Mesenchymal stem cell (in vitro differentiated cells and primary cell): Measurements from ENCODE around the gene CCDC50.

Experiments
- DNase-seq: peaks from one replicate; pipeline ENCODE4 v3.0.0-alpha.2; 2013
- H2AFZ ChIP-seq: one replicate; pipeline ENCODE4 v1.6.1; 2013; ENCODE audit warnings: low read depth, mild to moderate bottlenecking, control low read depth, inconsistent platforms, low read length, moderate library complexity
- H2AK5ac ChIP-seq: 2 replicates; pipeline ENCODE4 v1.6.1; 2013; ENCODE audit warnings: low read length, moderate library complexity, mild to moderate bottlenecking, inconsistent platforms; ENCODE audit not compliant: severe bottlenecking
- H2BK120ac ChIP-seq: one replicate; pipeline ENCODE4 v1.6.1; 2013; ENCODE audit warnings: low read depth, mild to moderate bottlenecking, inconsistent platforms, low read length, moderate library complexity
- H2BK12ac ChIP-seq, 2 experiments: one replicate each; pipeline ENCODE4 v1.6.1; 2013; ENCODE audit warnings: inconsistent platforms in 2 of 2, low read length in 2 of 2, mild to moderate bottlenecking in 2 of 2, moderate library complexity in 2 of 2, control low read depth in 1 of 2
- H2BK15ac ChIP-seq: one replicate; pipeline ENCODE4 v1.6.1; 2013; ENCODE audit warnings: mild to moderate bottlenecking, low read depth, inconsistent platforms; ENCODE audit not compliant: poor library complexity, severe bottlenecking
- H2BK5ac ChIP-seq: 2 replicates; pipeline ENCODE4 v1.6.1; 2013; ENCODE audit warnings: low read depth, mild to moderate bottlenecking, low read length, control low read depth, inconsistent platforms; ENCODE audit not compliant: poor library complexity, severe bottlenecking
- H3K14ac ChIP-seq, 2 experiments: one replicate each; pipeline ENCODE4 v1.6.1; 2013; ENCODE audit warnings: inconsistent platforms in 2 of 2, low read length in 2 of 2, control low read depth in 1 of 2, mild to moderate bottlenecking in 1 of 2, moderate library complexity in 1 of 2
- H3K18ac ChIP-seq, 2 experiments: one replicate each; pipeline ENCODE4 v1.6.1; 2013; ENCODE audit warnings: inconsistent platforms in 2 of 2, low read length in 2 of 2, control low read depth in 1 of 2, low read depth in 1 of 2, mild to moderate bottlenecking in 1 of 2
- H3K23ac ChIP-seq, 2 experiments: one replicate each; pipeline ENCODE4 v1.6.1; 2013; ENCODE audit warnings: inconsistent platforms in 2 of 2, low read length in 2 of 2, mild to moderate bottlenecking in 2 of 2, moderate library complexity in 2 of 2, control low read depth in 1 of 2
- H3K27ac ChIP-seq: 2 replicates; pipeline ENCODE4 v1.5.1; 2013; ENCODE audit warnings: mild to moderate bottlenecking, moderate library complexity, low read length, control low read depth, inconsistent platforms; ENCODE audit not compliant: poor library complexity, severe bottlenecking
- H3K27me3 ChIP-seq, 2 experiments: 2 replicates each; pipeline versions ENCODE4 v1.6.1 to v1.7.0; 2013; ENCODE audit warnings: low read length in 2 of 2, mild to moderate bottlenecking in 2 of 2, moderate library complexity in 2 of 2, control low read depth in 1 of 2, inconsistent platforms in 1 of 2; ENCODE audit not compliant: control insufficient read depth in 1 of 2, insufficient read depth in 1 of 2
- H3K36me3 ChIP-seq, 2 experiments: 2 replicates each; pipeline versions ENCODE4 v1.6.1 to v1.7.0; 2013; ENCODE audit warnings: low read length in 2 of 2, control low read depth in 1 of 2, inconsistent platforms in 1 of 2, low read depth in 1 of 2, mild to moderate bottlenecking in 1 of 2; ENCODE audit not compliant: insufficient read depth in 2 of 2, control insufficient read depth in 1 of 2
- H3K4ac ChIP-seq, 2 experiments: one replicate each; pipeline ENCODE4 v1.6.1; 2013; ENCODE audit warnings: inconsistent platforms in 2 of 2, low read length in 2 of 2, mild to moderate bottlenecking in 2 of 2, moderate library complexity in 2 of 2, control low read depth in 1 of 2, low read depth in 1 of 2
- H3K4me1 ChIP-seq: 2 replicates; pipeline ENCODE4 v1.6.1; 2013; ENCODE audit warnings: low read depth, low read length, control low read depth; ENCODE audit not compliant: control insufficient read depth, insufficient read depth
- H3K4me2 ChIP-seq: 2 replicates; pipeline ENCODE4 v1.6.1; 2013; ENCODE audit warnings: low read length, mild to moderate bottlenecking, inconsistent platforms; ENCODE audit not compliant: poor library complexity, severe bottlenecking
- H3K4me3 ChIP-seq, 2 experiments: 2 replicates each; pipeline versions ENCODE4 v1.5.1 to v1.7.0; 2013; ENCODE audit warnings: low read length in 2 of 2, mild to moderate bottlenecking in 2 of 2, control low read depth in 1 of 2, low read depth in 1 of 2; ENCODE audit not compliant: insufficient read depth in 1 of 2
- H3K79me1 ChIP-seq: replicated peaks from 2 replicates; pipeline ENCODE4 v1.6.1; 2013; ENCODE audit warnings: mild to moderate bottlenecking, control low read depth, low read length, inconsistent platforms; ENCODE audit not compliant: poor library complexity, severe bottlenecking
- H3K9ac ChIP-seq: 2 replicates; pipeline ENCODE4 v1.7.0; 2013; ENCODE audit warnings: mild to moderate bottlenecking, low read length, moderate library complexity
- H3K9me3 ChIP-seq: 2 replicates; pipeline ENCODE4 v1.7.0; 2013; ENCODE audit warnings: mild to moderate bottlenecking, low read length; ENCODE audit not compliant: control insufficient read depth
- H4K8ac ChIP-seq: one replicate; pipeline ENCODE4 v1.6.1; 2013; ENCODE audit warnings: inconsistent platforms, mild to moderate bottlenecking, low read length, moderate library complexity
- H4K91ac ChIP-seq: one replicate; pipeline ENCODE4 v1.6.1; 2013; ENCODE audit warnings: mild to moderate bottlenecking, low read length, inconsistent platforms
- WGBS: methylation state at CpG from one replicate; pipeline ENCODE4 v1.1.7; 2013; ENCODE audit warnings: mixed read lengths; 5-methylcytosine and 5-hydroxymethylcytosine counted together

CCDC50 gene

DNA sequence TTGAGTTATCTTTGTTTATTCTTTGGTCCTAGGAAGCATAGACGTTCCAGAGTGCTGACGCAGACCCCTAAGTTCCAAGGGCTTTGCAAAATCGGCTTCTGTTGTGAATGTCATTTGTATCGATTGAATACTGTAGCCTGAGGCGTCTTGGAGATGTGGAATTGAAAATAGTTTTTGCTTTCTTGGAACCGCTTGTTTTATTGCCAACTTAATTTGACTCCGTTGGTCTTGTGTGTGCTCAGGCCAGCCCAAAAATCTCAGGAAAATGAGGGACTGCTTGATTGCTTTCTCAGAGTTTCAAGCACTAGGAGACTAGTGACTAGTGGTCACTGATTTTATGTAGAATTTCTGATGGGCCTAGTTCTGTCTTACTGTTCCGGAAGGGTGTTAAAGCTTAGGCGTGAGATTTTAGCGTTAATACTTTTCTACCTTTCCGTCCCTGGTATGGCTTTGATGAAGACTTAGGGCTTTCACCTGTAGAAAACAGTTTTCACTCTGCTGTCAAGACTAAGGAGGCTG lies 1.4 kb downstream of the CCDC50 start:
- Histone ChIP-seq H2BK15ac (no peak overlapping the region), H3K79me1 (no peaks in the 10 kb centered on the region), H4K8ac (no peak overlapping the region), H3K36me3 (no peaks in the 10 kb centered on the region), H2AFZ (no peak overlapping the region), H3K27me3 (no peaks in the 10 kb centered on the region), H3K27ac (peak overlapping the region; percentile 81), H4K91ac (no peak overlapping the region), H3K4ac (peak overlapping the region in 1 of 2 experiments; percentile 73), H2BK5ac (peak overlapping the region; percentile 96), H2AK5ac (peak overlapping the region; percentile 72), H3K23ac (no peak overlapping the region), H3K4me3 (peak overlapping the region; percentile 90 to 91), H2BK120ac (no peak overlapping the region), H3K18ac (peak overlapping the region; percentile 52 to 98), H3K9ac (peak overlapping the region; percentile 96), H3K4me1 (no peaks in the 10 kb centered on the region), H3K9me3 (no peaks in the 10 kb centered on the region), H2BK12ac (no peak overlapping the region), H3K4me2 (peak overlapping the region; percentile 71), H3K14ac (no peak overlapping the region)
- 13% methylated on average over 11 of the region's 11 CpGs for WGBS
- peak; percentile 94 for DNase-seq

DNA sequence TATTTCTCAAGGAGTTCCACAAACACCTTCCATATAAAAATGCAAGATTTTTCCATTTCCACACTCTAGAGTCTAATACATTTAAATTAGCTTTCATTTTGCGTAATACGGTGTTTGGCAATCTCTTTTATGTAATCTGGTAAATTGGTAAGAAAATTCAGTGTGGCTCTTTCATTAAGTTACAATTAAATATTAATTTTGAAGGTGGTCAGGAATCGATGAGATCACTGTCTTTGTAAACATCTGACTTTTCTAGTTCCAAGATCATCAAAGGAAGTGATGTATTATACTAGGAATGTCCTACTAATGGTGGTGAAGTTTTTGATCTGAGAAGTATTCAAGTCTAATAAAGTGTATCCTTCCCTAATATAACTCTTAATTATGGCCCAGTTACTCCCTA lies 2.2 kb downstream of the CCDC50 start:
- H2BK5ac ChIP-seq = no peak overlapping the region
- H3K9ac ChIP-seq = peak overlapping the region; percentile 96
- H4K8ac ChIP-seq = no peak overlapping the region
- no peaks in the 10 kb centered on the region for H3K4me1 ChIP-seq
- H3K14ac ChIP-seq = no peak overlapping the region
- peak overlapping the region in 1 of 2 experiments; percentile 90 for H3K4me3 ChIP-seq
- H3K23ac ChIP-seq = no peak overlapping the region
- no peak overlapping the region for H2BK15ac ChIP-seq
- 60% methylated on average over 3 of the region's 3 CpGs for WGBS
- H3K79me1 ChIP-seq = no peaks in the 10 kb centered on the region
- peak; percentile 74 for DNase-seq
- H3K4ac ChIP-seq = no peak overlapping the region
- H3K18ac ChIP-seq = no peak overlapping the region
- no peak overlapping the region for H2AFZ ChIP-seq
- no peak overlapping the region for H2AK5ac ChIP-seq
- H3K36me3 ChIP-seq = no peaks in the 10 kb centered on the region
- H4K91ac ChIP-seq = no peak overlapping the region
- H3K9me3 ChIP-seq = no peaks in the 10 kb centered on the region
- no peak overlapping the region for H2BK12ac ChIP-seq
- no peaks in the 10 kb centered on the region for H3K27me3 ChIP-seq
- no peak overlapping the region for H2BK120ac ChIP-seq
- peak overlapping the region; percentile 81 for H3K27ac ChIP-seq
- H3K4me2 ChIP-seq = no peak overlapping the region

DNA sequence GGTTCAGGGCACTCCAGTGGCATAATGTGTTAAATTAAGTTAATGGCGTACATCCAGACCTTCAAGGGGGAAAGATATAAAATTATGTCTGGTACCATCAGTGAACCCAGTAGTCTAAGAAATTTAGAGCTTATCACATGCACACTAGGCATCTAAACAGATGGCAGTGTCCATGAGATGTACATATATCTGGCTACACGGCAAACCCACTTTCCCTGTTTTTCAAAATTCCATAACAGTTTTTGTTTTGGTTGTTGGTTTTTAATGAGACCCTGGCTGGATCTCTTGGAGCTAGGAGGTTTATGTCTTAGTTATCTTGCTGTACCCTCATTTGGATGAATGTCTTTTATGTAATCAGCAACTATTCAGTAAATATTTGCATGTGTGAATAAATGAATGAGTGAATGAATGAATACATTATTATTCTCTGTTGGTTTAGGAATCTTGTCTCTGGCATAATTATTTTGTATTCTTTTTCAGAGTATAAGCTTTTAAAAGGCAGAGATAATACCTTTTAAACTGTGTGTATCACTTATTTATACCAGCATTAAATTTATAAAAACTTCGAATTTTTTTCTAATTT lies 4.2 kb downstream of the CCDC50 start:
- H3K36me3 ChIP-seq = no peaks in the 10 kb centered on the region
- H3K23ac ChIP-seq = no peak overlapping the region
- H2BK15ac ChIP-seq = no peak overlapping the region
- H2BK12ac ChIP-seq = no peak overlapping the region
- H3K9me3 ChIP-seq = no peaks in the 10 kb centered on the region
- H3K18ac ChIP-seq = no peak overlapping the region
- no peak overlapping the region for H3K27ac ChIP-seq
- WGBS = 88% methylated on average over 1 of the region's 3 CpGs
- DNase-seq = peak; percentile 0
- H2AFZ ChIP-seq = no peak overlapping the region
- no peaks in the 10 kb centered on the region for H3K4me1 ChIP-seq
- no peak overlapping the region for H3K4ac ChIP-seq
- H4K8ac ChIP-seq = no peak overlapping the region
- peak overlapping the region; percentile 96 for H3K9ac ChIP-seq
- no peak overlapping the region for H2AK5ac ChIP-seq
- H3K27me3 ChIP-seq = no peaks in the 10 kb centered on the region
- no peak overlapping the region for H3K14ac ChIP-seq
- no peak overlapping the region for H4K91ac ChIP-seq
- no peak overlapping the region for H3K4me2 ChIP-seq
- no peaks in the 10 kb centered on the region for H3K79me1 ChIP-seq
- no peak overlapping the region for H2BK120ac ChIP-seq
- H3K4me3 ChIP-seq = peak overlapping the region in 1 of 2 experiments; percentile 90
- H2BK5ac ChIP-seq = no peak overlapping the region

DNA sequence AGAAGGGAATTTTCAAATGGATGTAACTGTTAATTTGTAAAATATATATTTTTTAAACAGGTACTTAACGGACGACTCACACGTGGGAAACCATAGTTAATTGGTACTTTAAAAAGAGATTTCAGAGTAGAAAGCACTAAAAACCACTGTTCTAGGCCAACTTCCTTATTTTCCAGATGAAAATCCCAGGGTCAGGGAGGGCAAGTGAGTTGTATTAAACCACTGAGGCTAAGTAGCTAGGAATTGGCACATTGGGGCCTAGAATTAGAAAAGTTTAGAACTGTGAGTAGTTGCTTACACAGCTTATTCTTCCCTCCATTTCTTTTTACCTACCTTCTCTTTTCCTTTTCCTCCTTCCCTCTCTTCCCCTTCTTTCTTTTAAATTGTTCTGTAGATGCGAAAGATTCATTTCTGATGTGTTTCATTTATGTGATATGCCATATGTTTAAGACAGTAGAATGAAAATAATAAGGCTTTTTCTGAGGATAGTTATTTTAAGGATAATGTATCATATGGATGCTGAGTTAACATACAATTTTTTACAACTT lies 5.2 kb downstream of the CCDC50 start:
- no peak overlapping the region for H3K4me2 ChIP-seq
- no peaks in the 10 kb centered on the region for H3K36me3 ChIP-seq
- H4K8ac ChIP-seq = no peak overlapping the region
- H4K91ac ChIP-seq = no peak overlapping the region
- no peak overlapping the region for H3K4ac ChIP-seq
- H3K27ac ChIP-seq = no peak overlapping the region
- H3K18ac ChIP-seq = no peak overlapping the region
- no peaks in the 10 kb centered on the region for H3K9me3 ChIP-seq
- no peak overlapping the region for H2BK5ac ChIP-seq
- H2BK120ac ChIP-seq = no peak overlapping the region
- no peak overlapping the region for H3K14ac ChIP-seq
- H2AK5ac ChIP-seq = no peak overlapping the region
- H3K27me3 ChIP-seq = no peaks in the 10 kb centered on the region
- H3K4me1 ChIP-seq = no peaks in the 10 kb centered on the region
- no peak overlapping the region for H3K4me3 ChIP-seq
- no peak overlapping the region for H3K23ac ChIP-seq
- H2BK15ac ChIP-seq = no peak overlapping the region
- DNase-seq = peak; percentile 2
- H2BK12ac ChIP-seq = no peak overlapping the region
- no peak overlapping the region for H2AFZ ChIP-seq
- no peaks in the 10 kb centered on the region for H3K79me1 ChIP-seq
- no CpG with 5 or more reads among the region's 4 CpGs for WGBS
- no peak overlapping the region for H3K9ac ChIP-seq
